Endothelial cell (in vitro differentiated cells): ENCODE results near the gene RAB40AL. TPM values are rescaled to one million over a fixed set of nuclear protein-coding genes. Genes with fewer than 3 reads are reported as not detected.
"Not testable (repeated sequence)": the region's sequence is repeated elsewhere in the genome, so short reads cannot be mapped to it uniquely, and the experiment has no call there.

ENCODE experiments used
- DNase-seq: peaks from one replicate; pipeline ENCODE4 v3.0.0; 2021; ENCODE audit warnings: low spot score
- H3K27ac Mint-ChIP-seq: one replicate; pipeline ENCODE4 v1.8.0; 2021; ENCODE audit warnings: mixed read lengths, inconsistent platforms; ENCODE audit not compliant: unreplicated experiment
- H3K27me3 Mint-ChIP-seq: one replicate; pipeline ENCODE4 v1.8.0; 2021; ENCODE audit warnings: mild to moderate bottlenecking, moderate library complexity, mixed read lengths, inconsistent platforms; ENCODE audit not compliant: unreplicated experiment
- H3K36me3 Mint-ChIP-seq: one replicate; pipeline ENCODE4 v1.8.0; 2021; ENCODE audit warnings: mild to moderate bottlenecking, low read depth, mixed read lengths, inconsistent platforms; ENCODE audit not compliant: unreplicated experiment
- H3K4me1 Mint-ChIP-seq: one replicate; pipeline ENCODE4 v1.8.0; 2021; ENCODE audit warnings: mild to moderate bottlenecking, mixed read lengths, inconsistent platforms; ENCODE audit not compliant: unreplicated experiment
- H3K4me3 Mint-ChIP-seq: one replicate; pipeline ENCODE4 v1.8.0; 2021; ENCODE audit warnings: mild to moderate bottlenecking, mixed read lengths, inconsistent platforms; ENCODE audit not compliant: unreplicated experiment
- H3K9me3 Mint-ChIP-seq: one replicate; pipeline ENCODE4 v1.8.0; 2021; ENCODE audit warnings: mixed read lengths, inconsistent platforms; ENCODE audit not compliant: unreplicated experiment
- CTCF ChIP-seq: fragments of 200-600 bp; sonication (generic); IDR thresholded peaks from one replicate; pipeline ENCODE4 v1.5.0; 2021; ENCODE audit warnings: antibody characterized with exemption; ENCODE audit not compliant: unreplicated experiment
- total RNA-seq: library from RNA; stranded (reverse); fragmentation: NEBNext Ultra II Directional; extraction: Animal tissue kit (Norgen Biotek cat#: 25700); gene quantifications from one replicate; pipeline ENCODE4 v1.2.1, GENCODE V29; 2021; ENCODE audit not compliant: unreplicated experiment

The RAB40AL gene
- total RNA-seq, 1 donor from 2014 or later, result 0.62 TPM

- Mint-ChIP-seq H3K36me3 (no peaks in the 10 kb centered on the region), H3K27me3 (no peaks in the 10 kb centered on the region), H3K9me3 (no peaks in the 10 kb centered on the region), H3K27ac (no peak overlapping the region), H3K4me1 (no peaks in the 10 kb centered on the region), H3K4me3 (no peak overlapping the region)
- TF ChIP-seq CTCF, result no peak
- DNase-seq, result no peak
These were observed 22.4 kb downstream of the RAB40AL start for GRCh38 chrX:102959471-102959870.

DNA sequence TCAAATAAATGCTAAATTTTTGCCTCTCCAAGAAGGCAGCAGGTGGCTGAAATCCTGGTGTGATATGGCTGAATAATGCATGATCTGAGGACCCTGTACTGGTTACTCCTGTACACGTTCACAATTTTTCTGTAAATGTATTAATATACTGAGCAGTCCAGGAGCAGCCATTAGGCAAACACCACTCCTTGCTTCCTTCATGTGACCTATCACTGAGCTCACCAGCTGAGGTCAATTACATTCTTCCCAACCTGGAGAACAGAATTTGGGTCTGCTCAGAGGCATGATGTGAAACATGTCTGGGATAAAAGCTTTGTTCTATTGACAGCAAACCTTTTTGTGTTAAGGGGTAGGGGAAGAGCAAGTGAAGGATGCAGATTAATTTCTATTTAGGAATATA is 26.9 kb downstream of the RAB40AL start:
- no peak overlapping the region for H3K4me3 Mint-ChIP-seq
- no peaks in the 10 kb centered on the region for H3K9me3 Mint-ChIP-seq
- no peak for DNase-seq
- no peaks in the 10 kb centered on the region for H3K36me3 Mint-ChIP-seq
- no peak for TF ChIP-seq CTCF
- H3K27me3 Mint-ChIP-seq, result no peaks in the 10 kb centered on the region
- H3K4me1 Mint-ChIP-seq, result no peaks in the 10 kb centered on the region
- no peak overlapping the region for H3K27ac Mint-ChIP-seq

GRCh38 chrX:102964940-102965339 is 27.9 kb downstream of the RAB40AL start:
- no peak overlapping the region for H3K27ac Mint-ChIP-seq
- no peaks in the 10 kb centered on the region for H3K9me3 Mint-ChIP-seq
- no peaks in the 10 kb centered on the region for H3K4me1 Mint-ChIP-seq

GRCh38 chrX:102966701-102967100 is 29.6 kb downstream of the RAB40AL start:
- no peak for DNase-seq
- Mint-ChIP-seq H3K27ac (no peak overlapping the region), H3K9me3 (no peaks in the 10 kb centered on the region)

More at GRCh38 chrX:102964940-102965339, 27.9 kb downstream of the RAB40AL start:
- Mint-ChIP-seq H3K4me3 (no peak overlapping the region), H3K36me3 (no peaks in the 10 kb centered on the region), H3K27me3 (no peaks in the 10 kb centered on the region)
- no peak for DNase-seq
- no peak for TF ChIP-seq CTCF

GRCh38 chrX:102968216-102968615 is 31.1 kb downstream of the RAB40AL start:
- Mint-ChIP-seq H3K4me1 (no peaks in the 10 kb centered on the region), H3K4me3 (no peak overlapping the region), H3K27me3 (no peaks in the 10 kb centered on the region), H3K9me3 (no peaks in the 10 kb centered on the region), H3K36me3 (peaks cover under 1% of the 10 kb centered on the region), H3K27ac (no peak overlapping the region)
- no peak for DNase-seq
- TF ChIP-seq CTCF, result no peak

More at GRCh38 chrX:102966701-102967100, 29.6 kb downstream of the RAB40AL start:
- H3K36me3 Mint-ChIP-seq, result no peaks in the 10 kb centered on the region
- H3K4me3 Mint-ChIP-seq, result no peak overlapping the region
- H3K4me1 Mint-ChIP-seq, result no peaks in the 10 kb centered on the region
- TF ChIP-seq CTCF, result no peak
- no peaks in the 10 kb centered on the region for H3K27me3 Mint-ChIP-seq

- H3K4me1 Mint-ChIP-seq, H3K9me3 Mint-ChIP-seq, H3K36me3 Mint-ChIP-seq, H3K27me3 Mint-ChIP-seq, DNase-seq, H3K27ac Mint-ChIP-seq, H3K4me3 Mint-ChIP-seq: not testable (repeated sequence)
These were observed 34.5 kb downstream of the RAB40AL start for GRCh38 chrX:102971536-102971935.
